ENCODE data around the gene SH3BP1.

GRCh38 chr22:37692627-37693285, 53.3 kb downstream of the SH3BP1 start:
- TF ChIP-seq CTCF (IDR thresholded peaks at IDR 0.05): no peak
- TF ChIP-seq POLR2A (IDR thresholded peaks at IDR 0.05; ENCODE audit: low read length): no peak
- TF ChIP-seq CHD2 (IDR thresholded peaks at IDR 0.05; ENCODE audit: low read length, partially characterized antibody): no peak
- no peak for TF ChIP-seq RFX5 (IDR thresholded peaks at IDR 0.05)
- TF ChIP-seq MAZ (IDR thresholded peaks at IDR 0.05; ENCODE audit: borderline replicate concordance, low read depth, low read length): no peak
- no peak for TF ChIP-seq PHF8 (IDR thresholded peaks at IDR 0.05; ENCODE audit: borderline replicate concordance, low read depth)
- TF ChIP-seq SMC3 (IDR thresholded peaks at IDR 0.05): no peak
- no peak for TF ChIP-seq ELK1 (IDR thresholded peaks at IDR 0.05; ENCODE audit: low read depth, low read length)
- TF ChIP-seq RAD21 (conservative IDR thresholded peaks at IDR 0.05 in 1 of 2, IDR thresholded peaks at IDR 0.05 in 1 of 2): no peak
- TF ChIP-seq E2F6 (IDR thresholded peaks at IDR 0.05; ENCODE audit: borderline replicate concordance, low read depth): no peak
- no peak for TF ChIP-seq GATA3 (IDR thresholded peaks at IDR 0.05; ENCODE audit: borderline replicate concordance)
- no peak for TF ChIP-seq CEBPB (IDR thresholded peaks at IDR 0.05)
- no peak for TF ChIP-seq POLR2AphosphoS2 (conservative IDR thresholded peaks at IDR 0.05; ENCODE audit: low read length)
- no peak for TF ChIP-seq ZNF302 (CRISPR knock-in tag; IDR thresholded peaks at IDR 0.05)
